HCT116 (cell line): ENCODE data around the gene MLLT3.

Source experiments
- CBX3 ChIP-seq: IDR thresholded peaks from 2 replicates; pipeline ENCODE4 v1.6.1; 2012; ENCODE audit warnings: low read depth
- CEBPB ChIP-seq: IDR thresholded peaks from 2 replicates; pipeline ENCODE4 v1.6.1; 2012; ENCODE audit warnings: low read depth
- EZH2 ChIP-seq: fragments of 200-600 bp; sonication (generic); IDR thresholded peaks from 2 replicates; pipeline ENCODE4 v1.6.1; 2017; ENCODE audit warnings: antibody characterized with exemption, mixed run types
- EZH2phosphoT487 ChIP-seq: fragments of 200-600 bp; IDR thresholded peaks from 2 replicates; pipeline ENCODE4 v1.6.1; 2018; ENCODE audit warnings: antibody characterized with exemption, borderline replicate concordance
- POLR2A ChIP-seq: IDR thresholded peaks from 2 replicates; pipeline ENCODE4 v1.7.0; 2011; ENCODE audit warnings: borderline replicate concordance; ENCODE audit not compliant: insufficient read depth, insufficient read length; ENCODE audit errors: extremely low read depth
- POLR2AphosphoS5 ChIP-seq: IDR thresholded peaks from 2 replicates; pipeline ENCODE4 v1.6.1; 2011; ENCODE audit warnings: mild to moderate bottlenecking, low read depth, low read length, moderate library complexity
- RAD21 ChIP-seq: IDR thresholded peaks from 2 replicates; pipeline ENCODE4 v1.6.1; 2012; ENCODE audit warnings: low read depth, mild to moderate bottlenecking
- SP1 ChIP-seq: IDR thresholded peaks from 2 replicates; pipeline ENCODE4 v1.6.1; 2012; ENCODE audit warnings: low read depth
- SRF ChIP-seq: IDR thresholded peaks from 2 replicates; pipeline ENCODE4 v1.6.1; 2012; ENCODE audit warnings: low read depth
- YY1 ChIP-seq: IDR thresholded peaks from 2 replicates; pipeline ENCODE4 v1.6.1; 2011; ENCODE audit warnings: low read length, low read depth, moderate library complexity, mild to moderate bottlenecking; ENCODE audit not compliant: insufficient replicate concordance; ENCODE audit errors: extremely low read depth
- ZBTB33 ChIP-seq: IDR thresholded peaks from 2 replicates; pipeline ENCODE4 v1.6.1; 2011; ENCODE audit warnings: mild to moderate bottlenecking, low read length, moderate library complexity; ENCODE audit not compliant: insufficient replicate concordance; ENCODE audit errors: extremely low read depth
- TF ChIP-seq, protein P1 (sequence below), 3 experiments: fragments of 200-600 bp in 1 of 3; sonication (generic) in 1 of 3; IDR thresholded peaks in 2 of 3; conservative IDR thresholded peaks in 1 of 3; 2 replicates each; pipeline ENCODE4 v1.5.1; 2012 to 2017; ENCODE audit warnings: low read depth in 2 of 3, low read length in 2 of 3, antibody characterized with exemption in 1 of 3, borderline replicate concordance in 1 of 3, control low read depth in 1 of 3, mild to moderate bottlenecking in 1 of 3, mixed read lengths in 1 of 3, mixed run types in 1 of 3, moderate library complexity in 1 of 3; ENCODE audit not compliant: insufficient read depth in 1 of 3
- TF ChIP-seq, protein P2 (sequence below): IDR thresholded peaks from 2 replicates; pipeline ENCODE4 v1.6.1; 2012; ENCODE audit warnings: low read depth
- TF ChIP-seq, protein P3 (sequence below): IDR thresholded peaks from 2 replicates; pipeline ENCODE4 v1.6.1; 2012

DNA sequence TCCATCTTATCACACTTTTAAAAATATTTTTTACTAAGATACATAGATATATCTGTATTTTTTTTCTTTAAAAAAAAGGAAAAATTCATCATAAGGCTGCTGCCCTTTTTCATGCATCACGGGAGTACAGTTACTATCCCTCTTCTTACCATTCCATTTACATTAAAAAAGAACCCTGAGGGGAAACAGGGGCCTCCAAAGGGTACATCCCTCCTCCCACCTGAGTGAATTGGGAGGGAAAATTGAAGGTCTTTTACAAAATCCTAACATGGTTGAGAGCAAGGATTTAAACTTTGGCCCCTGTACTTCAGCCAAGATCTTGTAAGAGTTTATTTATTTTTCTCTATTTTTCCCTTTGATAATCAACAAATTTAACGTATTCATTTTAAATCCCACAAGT lies 319.2 kb downstream of the MLLT3 start:
- TF ChIP-seq, protein P1, sequence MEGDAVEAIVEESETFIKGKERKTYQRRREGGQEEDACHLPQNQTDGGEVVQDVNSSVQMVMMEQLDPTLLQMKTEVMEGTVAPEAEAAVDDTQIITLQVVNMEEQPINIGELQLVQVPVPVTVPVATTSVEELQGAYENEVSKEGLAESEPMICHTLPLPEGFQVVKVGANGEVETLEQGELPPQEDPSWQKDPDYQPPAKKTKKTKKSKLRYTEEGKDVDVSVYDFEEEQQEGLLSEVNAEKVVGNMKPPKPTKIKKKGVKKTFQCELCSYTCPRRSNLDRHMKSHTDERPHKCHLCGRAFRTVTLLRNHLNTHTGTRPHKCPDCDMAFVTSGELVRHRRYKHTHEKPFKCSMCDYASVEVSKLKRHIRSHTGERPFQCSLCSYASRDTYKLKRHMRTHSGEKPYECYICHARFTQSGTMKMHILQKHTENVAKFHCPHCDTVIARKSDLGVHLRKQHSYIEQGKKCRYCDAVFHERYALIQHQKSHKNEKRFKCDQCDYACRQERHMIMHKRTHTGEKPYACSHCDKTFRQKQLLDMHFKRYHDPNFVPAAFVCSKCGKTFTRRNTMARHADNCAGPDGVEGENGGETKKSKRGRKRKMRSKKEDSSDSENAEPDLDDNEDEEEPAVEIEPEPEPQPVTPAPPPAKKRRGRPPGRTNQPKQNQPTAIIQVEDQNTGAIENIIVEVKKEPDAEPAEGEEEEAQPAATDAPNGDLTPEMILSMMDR (IDR thresholded peaks at IDR 0.05 in 2 of 3, conservative IDR thresholded peaks at IDR 0.05 in 1 of 3; ENCODE audit: borderline replicate concordance in 1 of 3, insufficient read depth in 1 of 3, low read depth in 2 of 3, low read length in 2 of 3): no peak
- TF ChIP-seq, protein P2, sequence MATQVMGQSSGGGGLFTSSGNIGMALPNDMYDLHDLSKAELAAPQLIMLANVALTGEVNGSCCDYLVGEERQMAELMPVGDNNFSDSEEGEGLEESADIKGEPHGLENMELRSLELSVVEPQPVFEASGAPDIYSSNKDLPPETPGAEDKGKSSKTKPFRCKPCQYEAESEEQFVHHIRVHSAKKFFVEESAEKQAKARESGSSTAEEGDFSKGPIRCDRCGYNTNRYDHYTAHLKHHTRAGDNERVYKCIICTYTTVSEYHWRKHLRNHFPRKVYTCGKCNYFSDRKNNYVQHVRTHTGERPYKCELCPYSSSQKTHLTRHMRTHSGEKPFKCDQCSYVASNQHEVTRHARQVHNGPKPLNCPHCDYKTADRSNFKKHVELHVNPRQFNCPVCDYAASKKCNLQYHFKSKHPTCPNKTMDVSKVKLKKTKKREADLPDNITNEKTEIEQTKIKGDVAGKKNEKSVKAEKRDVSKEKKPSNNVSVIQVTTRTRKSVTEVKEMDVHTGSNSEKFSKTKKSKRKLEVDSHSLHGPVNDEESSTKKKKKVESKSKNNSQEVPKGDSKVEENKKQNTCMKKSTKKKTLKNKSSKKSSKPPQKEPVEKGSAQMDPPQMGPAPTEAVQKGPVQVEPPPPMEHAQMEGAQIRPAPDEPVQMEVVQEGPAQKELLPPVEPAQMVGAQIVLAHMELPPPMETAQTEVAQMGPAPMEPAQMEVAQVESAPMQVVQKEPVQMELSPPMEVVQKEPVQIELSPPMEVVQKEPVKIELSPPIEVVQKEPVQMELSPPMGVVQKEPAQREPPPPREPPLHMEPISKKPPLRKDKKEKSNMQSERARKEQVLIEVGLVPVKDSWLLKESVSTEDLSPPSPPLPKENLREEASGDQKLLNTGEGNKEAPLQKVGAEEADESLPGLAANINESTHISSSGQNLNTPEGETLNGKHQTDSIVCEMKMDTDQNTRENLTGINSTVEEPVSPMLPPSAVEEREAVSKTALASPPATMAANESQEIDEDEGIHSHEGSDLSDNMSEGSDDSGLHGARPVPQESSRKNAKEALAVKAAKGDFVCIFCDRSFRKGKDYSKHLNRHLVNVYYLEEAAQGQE: no peak
- no peak for TF ChIP-seq POLR2A
- TF ChIP-seq, protein P3, sequence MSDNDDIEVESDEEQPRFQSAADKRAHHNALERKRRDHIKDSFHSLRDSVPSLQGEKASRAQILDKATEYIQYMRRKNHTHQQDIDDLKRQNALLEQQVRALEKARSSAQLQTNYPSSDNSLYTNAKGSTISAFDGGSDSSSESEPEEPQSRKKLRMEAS: no peak
- TF ChIP-seq EZH2: no peak
- no peak for TF ChIP-seq RAD21
- TF ChIP-seq EZH2phosphoT487: no peak
- no peak for TF ChIP-seq CEBPB
- TF ChIP-seq YY1: no peak
- TF ChIP-seq POLR2AphosphoS5: no peak
- no peak for TF ChIP-seq ZBTB33
- no peak for TF ChIP-seq SP1
- TF ChIP-seq SRF: no peak
- TF ChIP-seq CBX3: no peak
